Transverse colon (tissue), 4 donors: ENCODE results near the gene WDHD1.

ENCODE experiments used
- EP300 ChIP-seq: sonication (generic); formaldehyde crosslinking; IDR thresholded peaks from one replicate; pipeline ENCODE4 v1.6.1; 2017; ENCODE audit warnings: antibody characterized with exemption, low read depth
- POLR2A ChIP-seq: fragments of 450-650 bp; IDR thresholded peaks from one replicate; pipeline ENCODE4 v1.6.1; 2016; ENCODE audit warnings: antibody characterized with exemption, mild to moderate bottlenecking, moderate library complexity
- POLR2AphosphoS5 ChIP-seq, 3 donors: sonication (generic); formaldehyde crosslinking; IDR thresholded peaks; one replicate each; pipeline ENCODE4 v1.6.1; 2016; ENCODE audit warnings: antibody characterized with exemption in 3 of 3
- TF ChIP-seq, protein P1 (sequence below), 5 experiments: fragments of 200-600 bp in 3 of 5; fragments of 450-650 bp in 2 of 5; sonication (generic) in 3 of 5; IDR thresholded peaks; 1 replicate in 2 of 5; 2 replicates in 3 of 5; pipeline ENCODE4 v1.5.1; 2016 to 2017; ENCODE audit warnings: antibody characterized with exemption in 5 of 5, inconsistent platforms in 3 of 5, mild to moderate bottlenecking in 2 of 5, moderate library complexity in 1 of 5

GRCh38 chr14:54902143-54902520, 124.8 kb downstream of the WDHD1 start:
- TF ChIP-seq, protein P1, sequence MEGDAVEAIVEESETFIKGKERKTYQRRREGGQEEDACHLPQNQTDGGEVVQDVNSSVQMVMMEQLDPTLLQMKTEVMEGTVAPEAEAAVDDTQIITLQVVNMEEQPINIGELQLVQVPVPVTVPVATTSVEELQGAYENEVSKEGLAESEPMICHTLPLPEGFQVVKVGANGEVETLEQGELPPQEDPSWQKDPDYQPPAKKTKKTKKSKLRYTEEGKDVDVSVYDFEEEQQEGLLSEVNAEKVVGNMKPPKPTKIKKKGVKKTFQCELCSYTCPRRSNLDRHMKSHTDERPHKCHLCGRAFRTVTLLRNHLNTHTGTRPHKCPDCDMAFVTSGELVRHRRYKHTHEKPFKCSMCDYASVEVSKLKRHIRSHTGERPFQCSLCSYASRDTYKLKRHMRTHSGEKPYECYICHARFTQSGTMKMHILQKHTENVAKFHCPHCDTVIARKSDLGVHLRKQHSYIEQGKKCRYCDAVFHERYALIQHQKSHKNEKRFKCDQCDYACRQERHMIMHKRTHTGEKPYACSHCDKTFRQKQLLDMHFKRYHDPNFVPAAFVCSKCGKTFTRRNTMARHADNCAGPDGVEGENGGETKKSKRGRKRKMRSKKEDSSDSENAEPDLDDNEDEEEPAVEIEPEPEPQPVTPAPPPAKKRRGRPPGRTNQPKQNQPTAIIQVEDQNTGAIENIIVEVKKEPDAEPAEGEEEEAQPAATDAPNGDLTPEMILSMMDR (IDR thresholded peaks at IDR 0.05) = no peak
- TF ChIP-seq POLR2AphosphoS5 (IDR thresholded peaks at IDR 0.05) (peak; percentile 53 to 70 (median 59)), POLR2A (no peak), EP300 (no peak)
